Natural killer cell (primary cell): ENCODE data around the gene ZNF837. TPM values are rescaled to one million over a fixed set of nuclear protein-coding genes. Genes with fewer than 3 reads are reported as not detected.

Source experiments
- ATAC-seq, 3 donors: fragments of 150-1000 bp in 2 of 3; fragments of 200-7000 bp in 1 of 3; cut with Tn5 transposase; 1 replicate in 1 of 3; 2 replicates in 2 of 3; pipeline ENCODE4 v1.10.0; 2021; ENCODE audit warnings: mild to moderate bottlenecking in 2 of 3, moderate library complexity in 2 of 3
- DNase-seq, 2 donors: peaks; one replicate each; pipeline versions ENCODE4 v3.0.0 to v3.0.0-alpha.2; 2013 to 2021; ENCODE audit warnings: mixed read lengths in 1 of 2
- H3K27ac ChIP-seq: one replicate; pipeline ENCODE4 v1.5.1; 2013; ENCODE audit warnings: mild to moderate bottlenecking, low read length
- H3K27me3 ChIP-seq: one replicate; pipeline ENCODE4 v1.6.1; 2013; ENCODE audit warnings: low read length; ENCODE audit not compliant: control insufficient read depth, insufficient read depth
- H3K36me3 ChIP-seq: one replicate; pipeline ENCODE4 v1.6.1; 2013; ENCODE audit warnings: low read length; ENCODE audit not compliant: control insufficient read depth, insufficient read depth
- H3K4me1 ChIP-seq: one replicate; pipeline ENCODE4 v1.6.1; 2013; ENCODE audit warnings: low read length; ENCODE audit not compliant: control insufficient read depth, insufficient read depth
- H3K4me3 ChIP-seq: one replicate; pipeline ENCODE4 v1.5.1; 2013; ENCODE audit warnings: low read length
- H3K9me3 ChIP-seq: one replicate; pipeline ENCODE4 v1.6.1; 2013; ENCODE audit warnings: low read length; ENCODE audit not compliant: control insufficient read depth, insufficient read depth
- H3K27ac Mint-ChIP-seq, 2 donors: one replicate each; pipeline ENCODE4 v1.8.0; 2022; ENCODE audit warnings: mild to moderate bottlenecking in 2 of 2, mixed read lengths in 2 of 2, moderate library complexity in 1 of 2
- H3K27me3 Mint-ChIP-seq, 2 donors: one replicate each; pipeline ENCODE4 v1.8.0; 2022; ENCODE audit warnings: low read depth in 2 of 2, mixed read lengths in 2 of 2
- H3K36me3 Mint-ChIP-seq: one replicate; pipeline ENCODE4 v1.8.0; 2022; ENCODE audit warnings: mixed read lengths
- H3K4me1 Mint-ChIP-seq, 2 donors: one replicate each; pipeline ENCODE4 v1.8.0; 2022; ENCODE audit warnings: mixed read lengths in 2 of 2
- H3K4me3 Mint-ChIP-seq: one replicate; pipeline ENCODE4 v1.8.0; 2022; ENCODE audit warnings: mild to moderate bottlenecking, moderate library complexity, mixed read lengths
- H3K9me3 Mint-ChIP-seq, 2 donors: one replicate each; pipeline ENCODE4 v1.8.0; 2022; ENCODE audit warnings: mixed read lengths in 2 of 2
- WGBS: methylation state at CpG from one replicate; pipeline ENCODE4 v1.1.7; 2013; ENCODE audit warnings: missing lambda C conversion rate; ENCODE audit not compliant: insufficient coverage; 5-methylcytosine and 5-hydroxymethylcytosine counted together
- intact Hi-C: fragments of 100-400 bp; cut with micrococcal nuclease; formaldehyde crosslinking; loops from one replicate; pipeline ENCODE4 v1.14.2; 2022
- total RNA-seq, 4 donors: library from RNA; stranded (reverse); fragments of 120-200 nt in 1 of 4; gene quantifications; one replicate each; pipeline versions ENCODE4 v1.2.3 to v1.2.4, GENCODE V29; 2013 to 2022
- TF ChIP-seq, protein P1 (sequence below): fragments of 200-600 bp; IDR thresholded peaks from one replicate; pipeline ENCODE4 v1.8.0; 2022; ENCODE audit warnings: antibody characterized with exemption

The ZNF837 gene
- total RNA-seq, 3 donors from 2014 or later (not counting 1 experiment from before 2014, with no cell fraction given): 0.63 to 1.4 (median 1.3) TPM

DNA sequence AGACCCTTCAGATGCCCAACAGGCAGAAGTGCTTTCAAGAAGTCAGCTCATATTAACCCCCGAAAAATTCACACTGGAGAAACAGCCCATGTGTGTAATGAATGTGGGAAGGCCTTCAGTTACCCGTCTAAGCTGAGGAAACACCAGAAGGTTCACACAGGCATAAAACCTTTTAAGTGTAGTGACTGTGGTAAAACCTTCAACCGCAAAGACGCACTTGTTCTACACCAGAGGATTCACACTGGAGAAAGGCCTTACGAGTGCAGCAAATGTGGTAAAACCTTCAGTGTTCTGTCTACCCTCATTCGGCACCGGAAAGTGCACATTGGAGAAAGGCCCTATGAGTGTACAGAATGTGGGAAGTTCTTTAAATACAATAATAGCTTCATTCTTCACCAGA lies 36.2 kb upstream of the ZNF837 start:
- over 99% methylated on average over 7 of the region's 7 CpGs for WGBS
- Histone ChIP-seq H3K36me3 (peaks cover 18% of the 10 kb centered on the region), H3K4me1 (no peaks in the 10 kb centered on the region), H3K4me3 (no peak overlapping the region), H3K27ac (no peak overlapping the region), H3K27me3 (no peaks in the 10 kb centered on the region), H3K9me3 (no peaks in the 10 kb centered on the region)
- no peak for DNase-seq
- H3K9me3 Mint-ChIP-seq: no peaks in the 10 kb centered on the region
- H3K27me3 Mint-ChIP-seq: no peaks in the 10 kb centered on the region
- peaks cover 8% of the 10 kb centered on the region for H3K36me3 Mint-ChIP-seq
- no peak for ATAC-seq
- no peak overlapping the region for H3K27ac Mint-ChIP-seq
- no peak overlapping the region for H3K4me3 Mint-ChIP-seq
- H3K4me1 Mint-ChIP-seq: no peaks in the 10 kb centered on the region
- TF ChIP-seq, protein P1, sequence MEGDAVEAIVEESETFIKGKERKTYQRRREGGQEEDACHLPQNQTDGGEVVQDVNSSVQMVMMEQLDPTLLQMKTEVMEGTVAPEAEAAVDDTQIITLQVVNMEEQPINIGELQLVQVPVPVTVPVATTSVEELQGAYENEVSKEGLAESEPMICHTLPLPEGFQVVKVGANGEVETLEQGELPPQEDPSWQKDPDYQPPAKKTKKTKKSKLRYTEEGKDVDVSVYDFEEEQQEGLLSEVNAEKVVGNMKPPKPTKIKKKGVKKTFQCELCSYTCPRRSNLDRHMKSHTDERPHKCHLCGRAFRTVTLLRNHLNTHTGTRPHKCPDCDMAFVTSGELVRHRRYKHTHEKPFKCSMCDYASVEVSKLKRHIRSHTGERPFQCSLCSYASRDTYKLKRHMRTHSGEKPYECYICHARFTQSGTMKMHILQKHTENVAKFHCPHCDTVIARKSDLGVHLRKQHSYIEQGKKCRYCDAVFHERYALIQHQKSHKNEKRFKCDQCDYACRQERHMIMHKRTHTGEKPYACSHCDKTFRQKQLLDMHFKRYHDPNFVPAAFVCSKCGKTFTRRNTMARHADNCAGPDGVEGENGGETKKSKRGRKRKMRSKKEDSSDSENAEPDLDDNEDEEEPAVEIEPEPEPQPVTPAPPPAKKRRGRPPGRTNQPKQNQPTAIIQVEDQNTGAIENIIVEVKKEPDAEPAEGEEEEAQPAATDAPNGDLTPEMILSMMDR: no peak
- intact Hi-C loops: no loop called here

DNA sequence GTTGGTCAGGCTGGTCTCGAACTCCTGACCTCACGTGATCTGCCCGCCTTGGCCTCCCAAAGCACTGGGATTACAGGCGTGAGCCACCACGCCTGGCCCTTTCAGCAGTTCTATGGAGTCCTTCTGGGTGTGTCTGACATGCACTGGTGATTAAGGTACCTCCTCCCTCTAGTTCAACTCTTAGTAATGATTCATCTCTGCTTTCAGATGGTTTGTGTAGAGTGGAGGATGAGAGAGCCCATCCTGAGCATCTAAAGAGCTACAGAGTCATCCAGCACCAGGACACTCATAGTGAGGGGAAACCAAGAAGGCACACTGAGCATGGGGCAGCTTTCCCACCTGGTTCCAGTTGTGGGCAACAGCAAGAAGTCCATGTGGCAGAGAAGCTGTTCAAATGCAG lies 35.8 kb upstream of the ZNF837 start:
- DNase-seq (no peak), ATAC-seq (no peak)
- 97% methylated on average over 5 of the region's 5 CpGs for WGBS
- Histone ChIP-seq H3K27me3 (no peaks in the 10 kb centered on the region), H3K27ac (no peak overlapping the region), H3K36me3 (peaks cover 18% of the 10 kb centered on the region), H3K9me3 (no peaks in the 10 kb centered on the region), H3K4me1 (no peaks in the 10 kb centered on the region), H3K4me3 (no peak overlapping the region)
- TF ChIP-seq, protein P1: no peak
- Mint-ChIP-seq H3K4me1 (no peaks in the 10 kb centered on the region), H3K36me3 (peaks cover 8% of the 10 kb centered on the region), H3K9me3 (no peaks in the 10 kb centered on the region), H3K27ac (no peak overlapping the region), H3K4me3 (no peak overlapping the region), H3K27me3 (no peaks in the 10 kb centered on the region)
- intact Hi-C loops: no loop called here

DNA sequence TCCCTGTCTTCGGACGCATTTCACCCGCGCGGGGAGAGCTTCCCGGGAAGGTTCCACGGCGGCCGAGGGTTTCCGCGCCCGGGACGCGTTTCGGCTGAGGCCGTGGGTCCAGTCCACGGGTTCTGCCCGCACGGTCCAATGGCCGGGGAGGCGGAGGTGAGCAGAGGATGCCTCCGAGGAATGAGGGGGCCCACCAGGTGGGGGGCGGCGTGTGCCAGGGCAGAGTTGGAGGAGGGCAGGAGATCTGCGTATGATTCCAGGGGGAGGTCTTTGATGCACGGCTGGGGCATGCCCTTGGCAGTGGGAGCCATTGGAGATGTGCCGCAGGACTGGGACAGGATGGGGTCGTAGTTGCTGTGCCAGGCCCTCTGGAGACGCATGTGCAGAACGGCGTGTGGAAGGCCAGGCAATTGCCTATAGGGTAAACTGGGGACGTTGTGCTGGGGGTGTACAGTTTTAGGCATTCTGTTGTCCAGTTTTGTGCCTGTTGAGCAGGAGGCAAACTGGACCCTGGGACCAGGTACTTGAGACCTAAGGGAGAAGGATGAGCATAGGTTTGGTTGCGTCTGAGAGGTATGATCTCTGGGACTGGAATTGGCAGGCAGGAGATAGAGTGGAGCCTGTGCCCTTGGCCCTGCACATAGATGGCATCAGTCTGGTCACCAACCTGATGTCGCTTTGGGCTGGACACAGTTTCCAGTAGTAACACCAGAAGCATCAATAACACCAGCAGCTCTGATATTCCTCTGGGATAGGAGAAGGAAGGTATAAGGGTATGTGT lies 28.4 kb upstream of the ZNF837 start:
- TF ChIP-seq, protein P1: no peak

More for the DNA sequence above, 28.4 kb upstream of the ZNF837 start:
- Histone ChIP-seq H3K27ac (peak overlapping the region; percentile 89), H3K27me3 (no peaks in the 10 kb centered on the region), H3K9me3 (no peaks in the 10 kb centered on the region), H3K4me3 (peak overlapping the region; percentile 68), H3K36me3 (no peaks in the 10 kb centered on the region), H3K4me1 (peaks cover 20% of the 10 kb centered on the region)
- DNase-seq: peak in 1 of 2 donors; percentile 33
- no peak for ATAC-seq
- WGBS: 5% methylated on average over 34 of the region's 34 CpGs
- Mint-ChIP-seq H3K36me3 (no peaks in the 10 kb centered on the region), H3K4me3 (peak overlapping the region; percentile 86), H3K4me1 (peaks cover 29 to 36% of the 10 kb centered on the region in 2 donors), H3K27ac (peak overlapping the region; percentile 92 to 98), H3K9me3 (no peaks in the 10 kb centered on the region), H3K27me3 (no peaks in the 10 kb centered on the region)
- intact Hi-C loops: no loop called here
